CD14-positive monocyte (primary cell): Measurements from ENCODE around the gene MAOA. TPM values are rescaled to one million over a fixed set of nuclear protein-coding genes. Genes with fewer than 3 reads are reported as not detected.

Experiments used
- DNase-seq, 3 donors: peaks; one replicate each; pipeline ENCODE4 v3.0.0-alpha.2; 2011 to 2022
- H2AFZ ChIP-seq: 2 replicates; pipeline ENCODE4 v1.6.0; 2012; ENCODE audit warnings: mild to moderate bottlenecking, low read depth, low read length, inconsistent platforms; ENCODE audit not compliant: insufficient read depth, poor library complexity, severe bottlenecking
- H3K27ac ChIP-seq, 2 donors: 1 replicate in 1 of 2; 2 replicates in 1 of 2; pipeline ENCODE4 v1.5.1; 2012 to 2013; ENCODE audit warnings: low read length in 2 of 2, control low read depth in 1 of 2, inconsistent platforms in 1 of 2, low read depth in 1 of 2, mild to moderate bottlenecking in 1 of 2
- H3K27me3 ChIP-seq, 2 donors: one replicate each; pipeline versions ENCODE4 v1.6.0 to v1.6.1; 2011 to 2013; ENCODE audit warnings: low read length in 2 of 2; ENCODE audit not compliant: control insufficient read depth in 2 of 2, insufficient read depth in 2 of 2
- H3K36me3 ChIP-seq, 2 donors: replicated peaks in 1 of 2; 1 replicate in 1 of 2; 2 replicates in 1 of 2; pipeline versions ENCODE4 v1.5.1 to v1.6.1; 2012 to 2013; ENCODE audit warnings: low read length in 2 of 2, control low read depth in 1 of 2, inconsistent platforms in 1 of 2, mild to moderate bottlenecking in 1 of 2; ENCODE audit not compliant: insufficient read depth in 2 of 2, control insufficient read depth in 1 of 2
- H3K4me1 ChIP-seq, 2 donors: 1 replicate in 1 of 2; 2 replicates in 1 of 2; pipeline versions ENCODE4 v1.5.1 to v1.6.1; 2012 to 2013; ENCODE audit warnings: low read length in 2 of 2, control low read depth in 1 of 2, inconsistent platforms in 1 of 2, mild to moderate bottlenecking in 1 of 2, moderate library complexity in 1 of 2; ENCODE audit not compliant: insufficient read depth in 2 of 2, control insufficient read depth in 1 of 2
- H3K4me2 ChIP-seq: replicated peaks from 2 replicates; pipeline ENCODE3; 2012; ENCODE audit warnings: low read length, moderate library complexity, mild to moderate bottlenecking; ENCODE audit not compliant: poor library complexity, severe bottlenecking; ENCODE audit errors: extremely low read depth
- H3K4me3 ChIP-seq, 3 experiments: fragments of 200-600 bp in 1 of 3; sonication (generic) in 1 of 3; replicated peaks in 1 of 3; 1 replicate in 2 of 3; 2 replicates in 1 of 3; pipeline ENCODE4 v1.5.1; 2011 to 2013; ENCODE audit warnings: low read length in 3 of 3, mild to moderate bottlenecking in 3 of 3, control low read depth in 2 of 3, low read depth in 2 of 3, inconsistent platforms in 1 of 3, moderate library complexity in 1 of 3
- H3K79me2 ChIP-seq: 2 replicates; pipeline ENCODE4 v1.6.0; 2012; ENCODE audit warnings: mild to moderate bottlenecking, control low read depth, inconsistent platforms, low read length, moderate library complexity; ENCODE audit not compliant: insufficient read depth
- H3K9ac ChIP-seq: 2 replicates; pipeline ENCODE4 v1.6.0; 2017; ENCODE audit warnings: low read length, mild to moderate bottlenecking; ENCODE audit not compliant: insufficient read depth, poor library complexity, severe bottlenecking
- H3K9me3 ChIP-seq, 2 donors: replicated peaks in 1 of 2; 1 replicate in 1 of 2; 2 replicates in 1 of 2; pipeline versions ENCODE4 v1.5.1 to v1.6.1; 2012 to 2013; ENCODE audit warnings: low read length in 2 of 2, control low read depth in 1 of 2; ENCODE audit not compliant: control insufficient read depth in 1 of 2, insufficient read depth in 1 of 2
- H4K20me1 ChIP-seq: 2 replicates; pipeline ENCODE4 v1.6.0; 2012; ENCODE audit warnings: mild to moderate bottlenecking, low read length, control low read depth, moderate library complexity; ENCODE audit not compliant: insufficient read depth
- H3K27ac Mint-ChIP-seq, 7 donors: one replicate each; pipeline ENCODE4 v1.8.0; 2020; ENCODE audit warnings: mild to moderate bottlenecking in 7 of 7, mixed read lengths in 7 of 7, moderate library complexity in 6 of 7, inconsistent platforms in 2 of 7
- H3K27me3 Mint-ChIP-seq, 3 donors: one replicate each; pipeline ENCODE4 v1.8.0; 2021 to 2022; ENCODE audit warnings: low read depth in 3 of 3, mild to moderate bottlenecking in 3 of 3, mixed read lengths in 3 of 3, moderate library complexity in 3 of 3, inconsistent platforms in 1 of 3
- H3K36me3 Mint-ChIP-seq, 2 donors: one replicate each; pipeline ENCODE4 v1.8.0; 2020; ENCODE audit warnings: mixed read lengths in 2 of 2, inconsistent platforms in 1 of 2, mild to moderate bottlenecking in 1 of 2
- H3K4me1 Mint-ChIP-seq: one replicate; pipeline ENCODE4 v1.8.0; 2020; ENCODE audit warnings: mild to moderate bottlenecking, mixed read lengths
- H3K4me3 Mint-ChIP-seq, 2 donors: one replicate each; pipeline ENCODE4 v1.8.0; 2020; ENCODE audit warnings: mild to moderate bottlenecking in 2 of 2, mixed read lengths in 2 of 2, moderate library complexity in 1 of 2
- H3K9me3 Mint-ChIP-seq, 7 donors: one replicate each; pipeline ENCODE4 v1.8.0; 2020 to 2022; ENCODE audit warnings: mixed read lengths in 7 of 7, mild to moderate bottlenecking in 6 of 7, moderate library complexity in 6 of 7, inconsistent platforms in 2 of 7
- CTCF ChIP-seq: fragments of 200-600 bp; IDR thresholded peaks from one replicate; pipeline ENCODE4 v1.8.0; 2022; ENCODE audit warnings: antibody characterized with exemption, mild to moderate bottlenecking
- WGBS: methylation state at CpG from one replicate; pipeline ENCODE4 v1.1.5; 2013; ENCODE audit warnings: missing lambda C conversion rate; ENCODE audit not compliant: insufficient coverage; 5-methylcytosine and 5-hydroxymethylcytosine counted together
- intact Hi-C, 2 donors: fragments of 100-400 bp; cut with micrococcal nuclease; formaldehyde crosslinking; loops; one replicate each; pipeline versions ENCODE4 v1.15.0 to v1.15.1; 2023
- polyA plus RNA-seq, 3 donors: library from polyadenylated mRNA; depleted of rRNA in 1 of 3; unstranded in 2 of 3; stranded (reverse) in 1 of 3; fragments of 300-500 nt in 2 of 3; fragments of >200 nt in 1 of 3; fragmentation: Illumina TruSeq in 2 of 3; gene quantifications; 1 replicate in 2 of 3; 2 replicates in 1 of 3; pipeline ENCODE4 v1.2.3, GENCODE V29; 2012 to 2021

Gene MAOA
- polyA plus RNA-seq, 3 donors = 0.11 to 0.56 (median 0.15) TPM

- no peak overlapping the region for H3K9ac ChIP-seq
- WGBS = no CpG with 5 or more reads among the region's 3 CpGs
Measured at GRCh38 chrX:43744284-43744683, 88.2 kb downstream of the MAOA start.

GRCh38 chrX:43745938-43746721 is 90.0 kb downstream of the MAOA start:
- Histone ChIP-seq H3K9me3 (no peaks in the 10 kb centered on the region), H3K4me2 (no peak overlapping the region), H3K27ac (no peak overlapping the region), H3K27me3 (no peaks in the 10 kb centered on the region), H4K20me1 (no peaks in the 10 kb centered on the region), H3K4me1 (peaks cover 35 to 38% of the 10 kb centered on the region in 2 donors), H3K36me3 (no peaks in the 10 kb centered on the region), H2AFZ (no peak overlapping the region), H3K9ac (no peak overlapping the region), H3K4me3 (no peak overlapping the region), H3K79me2 (no peaks in the 10 kb centered on the region)
- H3K9me3 Mint-ChIP-seq = peaks cover 0 to 1% (median 0%) of the 10 kb centered on the region in 7 donors
- H3K4me3 Mint-ChIP-seq = no peak overlapping the region
- intact Hi-C loops = no loop called here
- no peak for TF ChIP-seq CTCF
- H3K27me3 Mint-ChIP-seq = peaks cover 0 to 2% (median 0%) of the 10 kb centered on the region in 3 donors
- H3K4me1 Mint-ChIP-seq = peaks cover 33% of the 10 kb centered on the region
- WGBS = 100% methylated on average over 2 of the region's 6 CpGs
- H3K36me3 Mint-ChIP-seq = no peaks in the 10 kb centered on the region
- no peak for DNase-seq
- no peak overlapping the region for H3K27ac Mint-ChIP-seq

More at GRCh38 chrX:43744284-43744683, 88.2 kb downstream of the MAOA start:
- Histone ChIP-seq H3K4me2 (no peak overlapping the region), H3K27me3 (peaks cover 0 to 5% of the 10 kb centered on the region in 2 donors), H3K4me1 (peaks cover 20 to 21% of the 10 kb centered on the region in 2 donors), H3K36me3 (no peaks in the 10 kb centered on the region), H3K27ac (no peak overlapping the region), H3K79me2 (no peaks in the 10 kb centered on the region), H3K9me3 (no peaks in the 10 kb centered on the region), H2AFZ (no peak overlapping the region), H4K20me1 (no peaks in the 10 kb centered on the region), H3K4me3 (no peak overlapping the region)
- peaks cover 17% of the 10 kb centered on the region for H3K4me1 Mint-ChIP-seq
- H3K27ac Mint-ChIP-seq = no peak overlapping the region
- intact Hi-C loops = no loop called here
- DNase-seq = no peak
- no peaks in the 10 kb centered on the region for H3K9me3 Mint-ChIP-seq
- no peaks in the 10 kb centered on the region for H3K36me3 Mint-ChIP-seq
- no peak overlapping the region for H3K4me3 Mint-ChIP-seq
- no peak for TF ChIP-seq CTCF
- peaks cover 0 to 2% (median 0%) of the 10 kb centered on the region in 3 donors for H3K27me3 Mint-ChIP-seq
